HL-60/S4 treated with retinoic acid at 250 ng/mL for 4 days and 3 days (cell line): ENCODE results near the gene EDA.

Experiments used
- in situ Hi-C: fragments of 300-500 bp; cut with MboI; formaldehyde crosslinking; loops from 2 replicates; pipeline ENCODE4 v1.7.0; 2022; ENCODE audit warnings: low sequenced_read_pairs

Gene EDA

DNA sequence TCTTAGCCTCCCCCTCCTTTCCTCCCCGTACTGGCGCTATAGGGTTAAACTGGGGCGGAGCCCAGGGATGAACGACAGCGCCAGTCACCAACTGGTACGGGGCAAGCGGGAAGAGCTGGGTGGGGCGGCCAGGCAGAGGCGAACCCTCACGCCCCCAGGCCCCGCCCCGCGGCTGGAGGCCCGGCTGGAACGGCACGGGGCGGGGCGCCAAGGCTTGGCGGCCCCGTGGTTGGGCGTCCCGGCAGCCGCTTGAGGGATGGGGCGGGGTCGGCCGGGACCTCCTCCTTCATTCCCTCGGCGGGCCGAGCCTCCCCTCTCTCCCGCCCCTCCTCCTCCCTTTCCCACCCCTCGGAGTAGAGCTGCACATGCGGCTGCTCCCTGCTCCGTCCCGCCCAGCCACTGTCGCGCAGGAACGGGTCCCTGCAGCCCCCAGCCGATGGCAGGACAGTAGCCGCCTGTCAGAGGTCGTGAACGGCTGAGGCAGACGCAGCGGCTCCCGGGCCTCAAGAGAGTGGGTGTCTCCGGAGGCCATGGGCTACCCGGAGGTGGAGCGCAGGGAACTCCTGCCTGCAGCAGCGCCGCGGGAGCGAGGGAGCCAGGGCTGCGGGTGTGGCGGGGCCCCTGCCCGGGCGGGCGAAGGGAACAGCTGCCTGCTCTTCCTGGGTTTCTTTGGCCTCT lies at the start of gene EDA:
Gene EDA (plus strand): TSS at position 335 of the 678 bp plus-strand sequence.
- in situ Hi-C loops: no loop called here

DNA sequence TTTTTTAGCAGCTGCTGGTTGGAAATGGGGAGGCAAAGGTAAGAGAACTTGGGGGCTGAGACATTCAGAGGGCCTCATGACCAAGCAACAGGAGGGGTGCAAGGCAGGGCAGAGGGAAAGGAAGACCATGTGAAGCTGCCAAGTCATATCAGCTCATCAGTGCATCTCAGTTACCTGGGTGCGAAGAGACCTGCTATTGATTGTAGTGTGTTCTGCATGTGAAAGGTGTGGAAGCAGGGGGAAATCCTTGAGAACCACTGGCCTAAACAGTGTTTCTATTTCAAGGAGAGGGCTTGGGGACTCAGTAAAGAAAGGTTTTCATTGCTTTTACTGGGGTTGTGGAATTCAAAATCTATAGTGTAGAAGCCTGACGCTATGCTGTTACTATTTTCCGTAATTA lies 47.1 kb upstream of the EDA start:
- in situ Hi-C loops: no loop called here

DNA sequence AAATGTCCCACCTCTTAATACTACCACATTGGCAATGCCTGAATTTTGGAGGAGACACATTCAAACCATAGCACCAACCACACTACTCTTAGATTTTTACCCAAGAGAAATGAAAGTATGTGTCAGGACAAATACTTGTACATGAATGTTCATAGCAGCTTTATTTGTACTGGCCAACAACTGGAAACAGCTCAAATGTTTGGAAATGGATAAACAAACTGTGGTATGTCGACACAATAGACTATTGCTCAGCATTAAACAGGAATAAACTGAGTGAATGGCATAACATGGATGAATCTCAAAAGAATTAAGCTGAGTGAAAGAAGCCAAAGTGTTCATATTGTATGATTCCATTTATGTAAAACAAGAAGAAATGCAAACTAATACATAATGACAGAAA lies 18.5 kb upstream of the EDA start:
- in situ Hi-C loops: no loop called here

DNA sequence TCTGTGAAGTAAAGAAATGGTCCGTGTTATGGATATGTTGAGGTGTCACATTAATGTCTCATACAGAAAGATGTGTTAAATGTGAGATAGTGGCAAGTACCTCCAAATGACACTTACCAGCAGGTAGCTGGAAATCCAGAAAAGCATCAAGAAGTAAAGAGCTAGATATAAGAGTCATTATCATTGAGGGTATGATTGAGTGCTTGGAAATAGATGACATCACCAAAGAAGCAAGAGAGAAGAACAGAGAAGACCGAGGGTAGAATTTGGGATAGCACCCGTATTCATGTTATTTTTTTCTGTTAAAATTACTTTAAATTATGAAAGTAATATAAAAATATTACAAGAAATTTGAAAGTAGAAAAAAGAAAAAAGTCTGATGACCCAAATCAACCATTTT lies 15.7 kb upstream of the EDA start:
- in situ Hi-C loops: no loop called here

DNA sequence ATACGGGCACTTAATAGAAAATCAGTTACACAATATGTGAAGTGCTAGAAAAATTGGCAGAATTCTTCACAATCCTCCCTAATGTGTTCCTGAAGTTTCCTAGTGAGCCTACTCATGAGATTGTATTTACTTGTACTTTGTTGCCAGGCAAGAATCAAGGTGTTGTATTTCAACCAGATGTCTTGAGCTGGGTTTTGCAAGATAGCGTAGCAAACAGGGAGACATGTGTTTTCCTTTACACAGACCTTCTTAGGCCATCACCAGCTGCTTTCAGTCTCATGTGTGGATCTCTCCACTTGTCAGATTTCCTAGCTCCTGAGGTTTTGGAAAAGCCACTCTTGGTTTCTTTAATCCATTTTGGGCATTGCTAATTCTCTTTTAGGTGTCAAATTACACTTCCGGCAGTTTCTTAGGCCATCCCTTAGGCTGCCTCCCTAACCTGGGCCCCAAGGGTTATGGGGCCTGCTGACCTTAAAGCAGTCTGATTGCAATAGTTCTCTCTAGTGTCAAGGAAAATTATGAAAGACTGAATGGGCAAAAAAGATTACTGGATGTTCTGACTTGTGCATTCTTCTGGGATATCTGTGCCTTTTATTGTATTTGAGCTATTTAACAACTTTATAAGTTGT lies 12.2 kb upstream of the EDA start:
- in situ Hi-C loops: no loop called here

DNA sequence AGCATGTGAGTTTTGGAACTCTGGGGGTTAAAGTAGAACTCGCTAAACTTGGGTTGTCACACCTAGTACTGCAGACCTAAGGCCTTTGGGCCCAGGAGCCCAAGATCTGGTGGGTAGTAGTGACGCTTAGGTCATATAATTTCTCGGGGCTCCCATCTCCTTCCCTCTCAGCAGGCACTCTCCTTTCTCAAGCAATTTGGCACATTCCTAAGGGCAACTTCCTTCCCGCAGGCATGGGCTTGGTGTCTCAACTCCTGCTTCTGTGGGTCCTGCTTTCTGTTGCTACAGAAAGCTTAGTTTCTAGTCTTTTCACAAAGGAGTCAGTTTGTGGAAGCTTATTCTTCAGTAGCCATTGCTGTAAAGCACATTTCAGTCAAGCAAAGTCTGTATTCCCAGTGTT lies 10.4 kb upstream of the EDA start:
- in situ Hi-C loops: no loop called here

DNA sequence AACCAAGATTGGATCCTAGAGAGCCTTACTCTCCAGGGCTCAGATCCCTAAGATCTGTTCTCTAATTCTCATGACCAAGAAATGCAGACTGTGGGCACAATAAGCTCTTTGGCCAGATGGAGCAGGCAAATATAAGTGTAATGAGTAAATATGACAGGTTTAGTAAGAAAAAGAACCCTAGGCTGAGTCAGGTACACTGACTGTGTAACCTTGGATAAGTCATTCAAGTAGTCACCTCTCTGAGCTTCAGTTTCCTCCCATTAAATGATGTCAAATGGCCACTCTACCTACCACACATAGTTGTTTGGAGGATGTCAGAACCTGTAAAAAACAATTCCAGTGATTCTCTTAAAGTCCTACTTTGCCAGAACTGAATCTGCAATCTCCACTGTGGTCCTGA lies 8.3 kb upstream of the EDA start:
- in situ Hi-C loops: no loop called here

DNA sequence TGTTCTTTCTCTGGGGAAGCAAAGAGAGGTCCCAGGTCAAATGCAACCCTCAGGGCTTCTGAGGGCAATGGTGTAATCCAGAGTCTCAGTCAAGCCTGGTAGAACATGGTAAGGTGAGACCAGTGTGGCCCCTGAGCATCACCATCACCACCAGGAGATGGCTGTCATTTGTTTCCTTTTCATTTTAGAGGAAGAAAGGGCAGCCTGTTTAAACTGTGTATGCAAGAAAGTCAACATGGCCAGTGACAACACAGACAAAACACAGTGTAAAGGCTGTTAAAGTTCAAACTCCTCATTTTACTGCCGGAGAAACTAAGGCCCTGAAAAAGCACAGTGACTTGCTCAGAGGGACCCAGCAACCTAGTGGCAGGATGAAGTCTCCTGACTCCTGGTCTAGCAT lies 2.0 kb upstream of the EDA start:
- in situ Hi-C loops: no loop called here

DNA sequence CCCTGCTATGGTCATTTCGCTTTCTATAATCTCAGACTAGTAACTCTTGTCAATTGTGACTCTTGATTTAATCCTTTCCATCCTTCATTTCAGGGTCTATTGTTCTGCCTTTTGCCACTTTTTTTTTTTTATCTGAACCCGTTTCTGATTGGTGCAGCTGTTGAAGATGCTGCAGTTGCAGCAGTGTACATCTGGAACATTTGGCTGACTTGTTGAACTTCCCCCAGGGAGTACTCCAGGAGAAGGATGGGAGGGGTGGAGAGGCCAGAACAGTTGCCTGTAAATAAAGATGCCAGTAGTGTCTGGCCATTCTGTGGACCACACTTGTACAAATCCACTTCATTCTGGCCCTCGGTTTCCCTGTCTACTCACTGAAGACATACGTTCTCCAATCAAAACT lies 1.0 kb upstream of the EDA start:
- in situ Hi-C loops: no loop called here

DNA sequence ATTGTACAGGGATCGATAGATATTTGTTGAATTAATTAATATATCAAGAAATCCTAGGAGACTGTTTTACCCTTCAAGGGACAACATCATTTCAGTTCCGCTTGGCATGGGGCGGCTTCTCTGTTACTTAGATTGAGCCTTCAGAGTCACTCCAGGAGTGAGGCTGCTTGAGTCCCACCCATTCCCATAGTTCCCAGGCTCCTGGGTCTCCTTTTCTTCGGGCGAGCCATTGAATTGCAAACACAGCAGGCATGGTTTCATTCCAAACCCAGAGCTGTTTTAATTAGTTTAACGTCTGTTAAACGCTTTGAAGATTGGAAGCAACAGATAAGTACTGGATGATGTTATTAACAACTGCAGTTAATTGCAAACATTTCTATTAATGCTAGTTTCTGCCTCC lies 571 bp upstream of the EDA start:
- in situ Hi-C loops: no loop called here

DNA sequence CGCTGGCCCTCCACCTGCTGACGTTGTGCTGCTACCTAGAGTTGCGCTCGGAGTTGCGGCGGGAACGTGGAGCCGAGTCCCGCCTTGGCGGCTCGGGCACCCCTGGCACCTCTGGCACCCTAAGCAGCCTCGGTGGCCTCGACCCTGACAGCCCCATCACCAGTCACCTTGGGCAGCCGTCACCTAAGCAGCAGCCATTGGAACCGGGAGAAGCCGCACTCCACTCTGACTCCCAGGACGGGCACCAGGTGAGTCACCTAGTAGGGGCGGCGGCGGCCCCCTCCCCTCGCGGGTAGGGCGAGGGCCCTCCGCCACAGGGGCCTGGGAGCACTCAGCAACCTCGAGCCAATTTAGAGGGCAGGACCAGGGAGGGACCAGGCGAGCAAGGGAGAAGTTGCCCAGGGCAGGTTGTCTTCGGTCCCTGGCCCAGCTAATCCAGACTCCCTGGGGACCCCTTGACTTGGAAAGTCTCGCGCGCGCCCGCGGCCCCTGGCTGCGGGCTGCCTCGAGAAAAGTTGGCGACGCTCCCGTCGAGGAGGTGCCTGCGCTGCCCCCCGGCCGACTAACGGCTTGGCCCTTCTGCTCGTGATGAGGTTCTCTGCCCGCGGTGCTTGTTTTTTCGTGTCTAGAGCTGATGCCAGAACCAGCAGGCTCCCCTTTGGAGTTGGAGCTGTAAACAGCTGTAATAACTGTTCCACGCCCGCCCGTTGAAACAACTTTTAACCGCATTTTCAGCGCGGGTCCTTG lies 717 bp downstream of the EDA start:
- in situ Hi-C loops: no loop called here

DNA sequence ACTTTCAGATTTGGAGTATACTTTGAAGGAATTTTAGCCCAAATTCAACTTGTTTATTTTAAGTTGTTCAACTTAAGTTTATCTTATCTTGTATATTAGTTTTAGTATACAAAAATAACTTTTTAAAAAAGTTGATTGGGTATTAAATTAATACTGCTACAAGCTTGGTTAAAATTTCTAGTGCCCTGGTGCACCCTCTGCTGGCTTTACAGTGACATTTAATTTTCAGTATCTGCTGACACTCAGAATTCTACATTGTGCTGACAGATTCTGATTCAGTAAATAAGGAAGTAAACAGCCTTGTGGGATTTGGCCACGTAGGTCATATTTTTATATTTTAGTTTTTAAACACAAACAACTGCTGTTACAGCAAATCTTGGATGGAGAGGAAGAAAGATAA lies 2.9 kb downstream of the EDA start:
- in situ Hi-C loops: no loop called here

DNA sequence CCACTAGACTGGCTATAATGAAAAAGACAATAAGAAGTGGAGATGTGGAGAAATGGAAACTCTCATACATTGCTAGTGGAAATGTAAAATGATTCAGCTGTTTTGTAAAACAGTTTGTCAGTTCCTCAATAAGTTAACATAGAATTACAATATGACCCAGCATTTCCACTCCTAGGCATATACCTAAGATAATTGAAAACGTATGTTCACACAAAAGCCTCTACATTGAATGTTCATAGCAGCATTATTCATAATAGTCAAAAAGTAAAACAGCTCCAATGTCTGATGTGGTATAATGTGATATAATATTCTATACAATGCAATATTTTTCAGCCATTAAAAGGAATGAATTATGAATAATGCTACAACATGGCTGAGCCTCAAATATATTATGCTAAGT lies 10.2 kb downstream of the EDA start:
- in situ Hi-C loops: no loop called here

DNA sequence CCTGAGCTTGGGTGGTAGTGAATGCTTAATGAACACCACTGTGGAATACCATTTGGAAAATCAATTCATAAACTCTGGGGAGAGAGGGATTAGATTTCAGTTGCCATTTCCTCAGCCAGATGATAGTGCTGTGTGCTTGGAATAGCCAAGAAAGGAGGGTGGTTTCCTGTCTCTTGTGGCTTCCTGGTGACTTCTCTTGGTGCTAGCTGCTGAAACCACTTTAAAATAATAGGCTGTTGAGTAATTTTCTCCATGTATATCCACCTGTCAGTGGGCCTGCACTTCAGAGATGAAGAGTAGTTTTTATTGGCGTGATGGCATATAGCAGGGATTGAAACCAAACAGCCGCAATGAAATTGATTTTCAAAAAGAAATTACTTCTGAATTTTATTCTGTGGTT lies 11.8 kb downstream of the EDA start:
- in situ Hi-C loops: no loop called here

DNA sequence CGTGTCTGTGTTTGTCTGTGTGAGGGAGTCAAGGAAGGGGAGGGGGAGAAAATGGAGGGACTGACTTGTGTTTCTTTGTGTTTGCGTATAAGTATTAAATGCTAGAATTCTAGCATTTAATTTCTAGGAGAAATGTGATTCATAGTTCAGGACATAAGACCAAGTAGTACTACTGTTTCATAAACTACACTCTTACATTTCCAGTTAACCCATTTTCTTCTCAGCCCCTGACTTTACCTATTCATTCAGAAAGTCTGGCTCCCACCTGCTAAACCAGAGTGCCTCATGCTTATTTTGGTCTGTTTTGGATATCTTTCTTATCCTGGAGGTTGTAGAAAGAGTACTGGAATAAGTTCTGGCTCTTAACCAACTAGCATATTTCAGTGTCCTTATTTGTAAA lies 14.2 kb downstream of the EDA start:
- in situ Hi-C loops: no loop called here

DNA sequence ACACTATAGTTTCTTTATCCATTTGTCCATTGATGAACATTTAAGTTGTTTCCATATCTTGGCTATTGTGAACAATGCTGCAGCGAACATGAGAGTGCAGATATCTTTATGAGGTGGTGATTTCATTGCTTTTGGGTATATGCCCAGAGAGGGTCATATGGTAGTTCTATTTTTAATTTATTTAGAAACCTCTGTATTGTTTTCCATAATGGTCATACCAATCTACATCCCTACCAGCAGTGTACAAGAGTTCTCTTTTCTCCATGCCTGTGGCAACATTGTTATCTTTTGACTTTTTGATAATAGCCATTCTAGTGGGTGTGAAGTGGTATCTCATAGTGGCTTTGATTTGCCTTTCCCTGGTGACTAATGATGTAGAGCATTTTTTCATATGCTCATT lies 48.8 kb downstream of the EDA start:
- in situ Hi-C loops: no loop called here

DNA sequence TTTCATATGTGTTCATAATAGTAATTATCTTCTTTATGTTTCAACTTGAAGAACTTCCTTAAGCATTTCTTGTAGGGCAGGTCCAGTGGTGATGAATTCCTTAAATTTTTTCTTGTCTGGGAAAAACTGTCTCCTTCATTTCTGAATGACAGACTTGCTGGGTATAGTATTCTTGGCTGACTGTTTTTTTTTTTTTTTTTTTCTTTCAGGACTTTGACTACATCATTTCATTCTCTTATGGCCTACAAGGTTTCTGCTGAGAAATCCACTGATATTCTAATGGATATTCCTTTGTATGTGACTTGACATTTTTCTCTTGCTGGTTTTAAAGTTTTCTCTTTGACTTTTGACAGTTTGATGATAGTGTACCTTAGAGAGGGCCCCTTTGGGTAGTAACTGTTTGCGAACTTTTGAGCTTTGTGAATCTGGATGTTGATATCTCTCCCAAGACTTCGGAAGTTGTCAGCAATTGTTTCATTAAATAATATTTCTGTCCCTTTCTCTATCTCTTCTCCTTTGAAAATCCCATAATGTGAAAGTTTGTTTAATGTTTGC lies 54.2 kb downstream of the EDA start:
- in situ Hi-C loops: no loop called here

DNA sequence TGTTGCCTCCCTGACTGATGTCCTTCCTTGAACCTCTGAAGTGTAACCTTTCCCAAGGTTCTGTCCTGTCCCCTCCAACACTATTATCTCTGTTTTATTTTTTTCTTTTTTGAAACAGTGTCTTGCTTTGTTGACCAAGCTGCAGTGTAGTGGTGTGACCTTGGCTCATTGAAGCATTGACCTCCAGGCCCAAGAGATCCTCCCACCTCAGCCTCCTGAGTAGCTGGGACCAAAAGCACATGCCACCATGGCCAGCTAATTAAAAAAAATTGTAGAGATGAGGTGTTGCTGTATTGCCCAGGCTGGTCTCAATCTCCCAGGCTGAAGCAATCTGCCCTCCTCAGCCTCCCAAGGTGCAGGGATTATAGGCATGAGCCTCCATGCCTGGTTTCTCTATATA lies 59.0 kb downstream of the EDA start:
- in situ Hi-C loops: no loop called here

DNA sequence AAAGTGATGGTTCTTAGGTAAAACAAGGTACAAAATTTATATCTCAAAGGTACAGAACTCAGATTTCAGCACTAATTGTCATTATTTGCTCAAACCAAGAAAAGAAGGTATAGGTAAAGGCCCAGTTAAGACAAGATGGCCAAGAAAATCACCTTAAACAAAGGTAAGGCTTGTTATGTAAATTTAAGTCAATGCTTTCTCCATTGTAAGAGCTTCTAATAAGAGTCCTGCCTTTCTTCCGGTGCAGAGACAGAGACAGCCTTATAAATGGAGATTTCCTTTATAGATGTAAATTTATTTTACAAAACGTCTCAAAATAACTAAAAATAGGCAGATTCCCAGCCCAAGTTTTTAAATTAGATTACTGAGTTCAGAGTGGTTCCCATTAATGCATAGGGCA lies 89.9 kb downstream of the EDA start:
- in situ Hi-C loops: no loop called here

DNA sequence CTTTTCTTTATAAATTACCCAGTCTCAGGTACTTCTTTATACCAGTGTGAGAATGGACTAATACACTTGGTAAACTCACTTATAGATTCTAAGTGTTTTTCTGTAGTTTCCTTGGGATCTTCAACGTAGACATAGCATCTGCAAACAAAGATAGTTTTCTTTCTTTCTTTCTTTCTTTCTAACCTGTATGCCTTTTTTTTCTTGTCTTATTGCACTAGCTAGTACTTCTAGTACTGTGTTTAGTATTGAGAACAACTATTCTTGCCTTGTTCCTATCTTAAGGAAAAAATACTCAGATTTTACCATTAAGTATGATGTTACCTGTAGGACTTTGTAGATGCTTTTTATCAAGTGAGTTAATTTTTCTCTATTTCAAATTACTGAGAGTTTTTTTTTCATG lies 102.2 kb downstream of the EDA start:
- in situ Hi-C loops: no loop called here

DNA sequence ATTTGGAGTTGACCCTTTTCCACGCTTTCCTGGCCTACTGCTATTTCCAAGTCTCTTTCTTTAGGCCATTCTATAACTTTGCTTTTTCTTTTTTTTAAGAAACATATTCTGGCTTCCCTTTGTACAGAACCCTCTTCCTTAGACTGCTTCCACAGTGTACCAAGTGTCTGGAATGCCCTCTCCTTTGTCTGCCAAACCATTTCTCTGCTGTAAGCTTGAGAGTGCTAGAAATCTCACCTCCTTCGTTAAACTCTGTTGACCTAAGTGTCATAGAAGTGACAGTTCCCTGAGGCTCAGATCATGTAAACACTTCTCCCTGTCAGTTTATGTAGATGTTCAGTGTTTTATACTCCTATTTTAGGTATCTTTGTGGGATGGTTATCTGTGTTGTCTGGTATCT lies 108.4 kb downstream of the EDA start:
- in situ Hi-C loops: no loop called here

DNA sequence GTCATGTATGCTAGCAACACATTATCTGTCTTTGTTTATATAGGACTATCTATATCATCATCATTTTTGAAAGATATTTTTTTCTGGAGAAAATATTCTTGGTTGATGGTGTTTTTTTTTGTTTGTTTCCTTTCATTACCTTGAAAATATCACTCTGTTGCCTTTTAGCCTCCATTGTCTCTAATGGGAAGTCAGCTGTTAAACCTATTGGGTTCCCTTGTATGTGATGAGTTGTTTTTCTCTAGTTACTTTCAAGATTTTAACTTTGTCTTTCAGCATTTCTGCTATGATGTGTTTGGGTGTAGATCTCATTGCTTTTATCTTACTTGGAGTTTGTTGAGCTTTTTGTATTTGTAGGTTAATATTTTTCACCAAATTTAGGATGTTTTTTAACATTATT lies 124.4 kb downstream of the EDA start:
- in situ Hi-C loops: no loop called here
